ENCODE results near the gene INTS7.

DNA sequence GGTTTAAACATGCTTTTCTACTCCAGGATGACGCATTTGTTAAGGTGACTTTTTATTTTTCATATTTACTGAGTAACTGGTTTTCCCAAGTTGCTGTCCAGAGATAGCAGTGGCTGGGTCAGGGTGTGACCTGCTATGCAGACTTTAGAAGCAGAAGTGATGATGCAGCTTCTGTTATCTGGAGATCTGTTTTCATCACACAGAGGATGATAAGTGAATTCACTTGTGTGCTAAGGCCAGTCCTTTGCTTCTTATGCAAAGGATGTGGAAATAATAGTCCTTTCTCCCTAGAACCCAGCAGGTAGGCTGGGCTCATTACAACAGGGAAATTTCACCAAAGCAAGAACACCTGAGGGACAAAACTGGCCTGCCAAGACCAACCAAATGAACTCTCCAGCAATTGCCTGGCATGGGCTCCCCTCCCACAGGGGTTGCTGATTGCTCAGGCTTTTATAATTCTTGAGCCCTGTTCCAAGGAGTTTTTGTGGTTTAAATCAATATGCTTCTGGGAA, 107.0 kb downstream of the INTS7 start:
- TF ChIP-seq CREB1 (IDR thresholded peaks at IDR 0.05; ENCODE audit: low read depth) = no peak
- TF ChIP-seq, protein P1, sequence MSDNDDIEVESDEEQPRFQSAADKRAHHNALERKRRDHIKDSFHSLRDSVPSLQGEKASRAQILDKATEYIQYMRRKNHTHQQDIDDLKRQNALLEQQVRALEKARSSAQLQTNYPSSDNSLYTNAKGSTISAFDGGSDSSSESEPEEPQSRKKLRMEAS (IDR thresholded peaks at IDR 0.05) = no peak
- no peak for TF ChIP-seq FOXM1 (IDR thresholded peaks at IDR 0.05; ENCODE audit: borderline replicate concordance, low read depth)
- no peak for TF ChIP-seq NFIC (IDR thresholded peaks at IDR 0.05)
- TF ChIP-seq CEBPB (IDR thresholded peaks at IDR 0.05) = no peak
- TF ChIP-seq TAF1 (IDR thresholded peaks at IDR 0.05; ENCODE audit: low read depth) = no peak
- TF ChIP-seq YY1 (IDR thresholded peaks at IDR 0.05; ENCODE audit: low read depth) = no peak
- TF ChIP-seq EGR1 (IDR thresholded peaks at IDR 0.05) = no peak
- TF ChIP-seq, protein P2, sequence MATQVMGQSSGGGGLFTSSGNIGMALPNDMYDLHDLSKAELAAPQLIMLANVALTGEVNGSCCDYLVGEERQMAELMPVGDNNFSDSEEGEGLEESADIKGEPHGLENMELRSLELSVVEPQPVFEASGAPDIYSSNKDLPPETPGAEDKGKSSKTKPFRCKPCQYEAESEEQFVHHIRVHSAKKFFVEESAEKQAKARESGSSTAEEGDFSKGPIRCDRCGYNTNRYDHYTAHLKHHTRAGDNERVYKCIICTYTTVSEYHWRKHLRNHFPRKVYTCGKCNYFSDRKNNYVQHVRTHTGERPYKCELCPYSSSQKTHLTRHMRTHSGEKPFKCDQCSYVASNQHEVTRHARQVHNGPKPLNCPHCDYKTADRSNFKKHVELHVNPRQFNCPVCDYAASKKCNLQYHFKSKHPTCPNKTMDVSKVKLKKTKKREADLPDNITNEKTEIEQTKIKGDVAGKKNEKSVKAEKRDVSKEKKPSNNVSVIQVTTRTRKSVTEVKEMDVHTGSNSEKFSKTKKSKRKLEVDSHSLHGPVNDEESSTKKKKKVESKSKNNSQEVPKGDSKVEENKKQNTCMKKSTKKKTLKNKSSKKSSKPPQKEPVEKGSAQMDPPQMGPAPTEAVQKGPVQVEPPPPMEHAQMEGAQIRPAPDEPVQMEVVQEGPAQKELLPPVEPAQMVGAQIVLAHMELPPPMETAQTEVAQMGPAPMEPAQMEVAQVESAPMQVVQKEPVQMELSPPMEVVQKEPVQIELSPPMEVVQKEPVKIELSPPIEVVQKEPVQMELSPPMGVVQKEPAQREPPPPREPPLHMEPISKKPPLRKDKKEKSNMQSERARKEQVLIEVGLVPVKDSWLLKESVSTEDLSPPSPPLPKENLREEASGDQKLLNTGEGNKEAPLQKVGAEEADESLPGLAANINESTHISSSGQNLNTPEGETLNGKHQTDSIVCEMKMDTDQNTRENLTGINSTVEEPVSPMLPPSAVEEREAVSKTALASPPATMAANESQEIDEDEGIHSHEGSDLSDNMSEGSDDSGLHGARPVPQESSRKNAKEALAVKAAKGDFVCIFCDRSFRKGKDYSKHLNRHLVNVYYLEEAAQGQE (IDR thresholded peaks at IDR 0.05; ENCODE audit: low read depth) = no peak
- no peak for TF ChIP-seq EP300 (IDR thresholded peaks at IDR 0.05; ENCODE audit: borderline replicate concordance)
- TF ChIP-seq, protein P3, sequence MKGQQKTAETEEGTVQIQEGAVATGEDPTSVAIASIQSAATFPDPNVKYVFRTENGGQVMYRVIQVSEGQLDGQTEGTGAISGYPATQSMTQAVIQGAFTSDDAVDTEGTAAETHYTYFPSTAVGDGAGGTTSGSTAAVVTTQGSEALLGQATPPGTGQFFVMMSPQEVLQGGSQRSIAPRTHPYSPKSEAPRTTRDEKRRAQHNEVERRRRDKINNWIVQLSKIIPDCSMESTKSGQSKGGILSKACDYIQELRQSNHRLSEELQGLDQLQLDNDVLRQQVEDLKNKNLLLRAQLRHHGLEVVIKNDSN (IDR thresholded peaks at IDR 0.05) = no peak
